HepG2 (cell line): Measurements from ENCODE around the gene MMD2. TPM values are rescaled to one million over a fixed set of nuclear protein-coding genes. Genes with fewer than 3 reads are reported as not detected.

ENCODE experiments used
- BATF2 ChIP-seq: sonication (generic); formaldehyde crosslinking; IDR thresholded peaks from 2 replicates; pipeline ENCODE4 v1.8.0; 2022; ENCODE audit warnings: mild to moderate bottlenecking, missing genetic modification reagents, moderate library complexity
- CREM ChIP-seq, 2 experiments: sonication (generic) in 1 of 2; formaldehyde crosslinking in 1 of 2; IDR thresholded peaks; 2 replicates each; pipeline versions ENCODE4 v1.4.0 to v1.6.1; 2016 to 2020; ENCODE audit warnings: antibody characterized with exemption in 1 of 2, mild to moderate bottlenecking in 1 of 2, missing genetic modification reagents in 1 of 2
- GMEB2 ChIP-seq: IDR thresholded peaks from 2 replicates; pipeline ENCODE4 v1.6.1; 2016; ENCODE audit warnings: missing biosample characterization, missing genetic modification reagents, low read depth
- KDM1A ChIP-seq: IDR thresholded peaks from 2 replicates; pipeline ENCODE4 v1.6.1; 2016; ENCODE audit warnings: missing compliant biosample characterization
- KDM5B ChIP-seq: sonication (generic); formaldehyde crosslinking; IDR thresholded peaks from 2 replicates; pipeline ENCODE4 v1.4.0; 2020; ENCODE audit warnings: missing genetic modification reagents, mild to moderate bottlenecking, borderline replicate concordance
- KDM6A ChIP-seq: IDR thresholded peaks from 2 replicates; pipeline ENCODE4 v1.6.1; 2016; ENCODE audit warnings: low read depth
- LCORL ChIP-seq, 2 experiments: fragments of 450-650 bp in 1 of 2; sonication (generic) in 1 of 2; formaldehyde crosslinking in 1 of 2; IDR thresholded peaks; 2 replicates each; pipeline versions ENCODE4 v1.5.0 to v1.6.1; 2017 to 2020; ENCODE audit warnings: antibody characterized with exemption in 1 of 2, missing genetic modification reagents in 1 of 2
- MIER3 ChIP-seq: IDR thresholded peaks from 2 replicates; pipeline ENCODE4 v1.6.1; 2016; ENCODE audit warnings: missing compliant biosample characterization, borderline replicate concordance
- NR2F2 ChIP-seq: IDR thresholded peaks from 2 replicates; pipeline ENCODE4 v1.6.1; 2012; ENCODE audit warnings: low read depth, inconsistent platforms, borderline replicate concordance
- U2AF2 ChIP-seq: fragments of 200-400 bp; formaldehyde crosslinking; IDR thresholded peaks from 2 replicates; pipeline ENCODE4 v1.6.1; 2017; ENCODE audit warnings: low read depth, mild to moderate bottlenecking, low read length
- ZKSCAN8 ChIP-seq: IDR thresholded peaks from 2 replicates; pipeline ENCODE4 v1.6.1; 2016; ENCODE audit warnings: borderline replicate concordance, missing genetic modification reagents, missing compliant biosample characterization
- ZNF121 ChIP-seq: sonication (generic); formaldehyde crosslinking; IDR thresholded peaks from 2 replicates; pipeline ENCODE4 v1.5.0; 2020; ENCODE audit warnings: mild to moderate bottlenecking, missing genetic modification reagents
- ZNF256 ChIP-seq: sonication (generic); formaldehyde crosslinking; conservative IDR thresholded peaks from 2 replicates; pipeline ENCODE4 v1.4.0; 2020; ENCODE audit warnings: missing genetic modification reagents
- ZNF280B ChIP-seq: sonication (generic); formaldehyde crosslinking; IDR thresholded peaks from 2 replicates; pipeline ENCODE4 v1.5.0; 2020; ENCODE audit warnings: missing genetic modification reagents, mild to moderate bottlenecking, borderline replicate concordance
- ZNF687 ChIP-seq: sonication (generic); formaldehyde crosslinking; IDR thresholded peaks from 2 replicates; pipeline ENCODE4 v1.5.1; 2020; ENCODE audit warnings: mild to moderate bottlenecking, missing genetic modification reagents, moderate library complexity
- ZNF777 ChIP-seq: sonication (generic); formaldehyde crosslinking; IDR thresholded peaks from 2 replicates; pipeline ENCODE4 v1.4.0; 2020; ENCODE audit warnings: missing genetic modification reagents
- ZSCAN29 ChIP-seq: sonication (generic); formaldehyde crosslinking; conservative IDR thresholded peaks from 2 replicates; pipeline ENCODE4 v1.4.0; 2020; ENCODE audit warnings: mild to moderate bottlenecking, missing genetic modification reagents
- ZXDC ChIP-seq: sonication (generic); formaldehyde crosslinking; IDR thresholded peaks from 2 replicates; pipeline ENCODE4 v1.5.0; 2020; ENCODE audit warnings: mild to moderate bottlenecking, missing genetic modification reagents
- polyA plus RNA-seq, 8 experiments: library from polyadenylated mRNA; depleted of rRNA in 3 of 8; stranded (reverse) in 7 of 8; unstranded in 1 of 8; fragments of >200 nt; fragmentation: Illumina TruSeq in 4 of 8; extraction: Trizol in 4 of 8; gene quantifications; 2 replicates each; pipeline versions ENCODE4 v1.2.1 to v1.2.3, GENCODE V29; 2011 to 2016; ENCODE audit warnings: low read depth in 4 of 8, missing spikeins in 1 of 8, mixed read lengths in 1 of 8; ENCODE audit not compliant: insufficient read depth in 1 of 8
- total RNA-seq, 5 experiments: library from RNA; depleted of rRNA; stranded (reverse); fragments of >200 nt; fragmentation: Illumina TruSeq; extraction: Trizol; gene quantifications; 2 replicates each; pipeline ENCODE4 v1.2.3, GENCODE V29; 2016; ENCODE audit warnings: low read depth in 1 of 5

MMD2 gene
- total and polyA plus RNA-seq, 2 of the 13 experiments (the other 11 are each of a cell fraction or from before 2014, with no cell fraction given): not detected

GRCh38 chr7:4883372-4884144 lies 75.4 kb downstream of the MMD2 start, which contains the start of gene RADIL (continued):
- TF ChIP-seq ZNF687 (CRISPR knock-in tag): peak; percentile 54
- peak; percentile 45; the same call in 1 of the 2 replicates for TF ChIP-seq ZNF777 (CRISPR knock-in tag)
- TF ChIP-seq ZSCAN29 (CRISPR knock-in tag): no peak
- no peak for TF ChIP-seq ZNF280B
- no peak for TF ChIP-seq BATF2 (CRISPR knock-in tag)
- TF ChIP-seq U2AF2: no peak
- no peak for TF ChIP-seq ZXDC (CRISPR knock-in tag)
- no peak for TF ChIP-seq LCORL (IDR thresholded peaks at IDR 0.05)
- no peak for TF ChIP-seq LCORL (CRISPR knock-in tag; IDR thresholded peaks at IDR 0.05)
- no peak for TF ChIP-seq ZNF121 (CRISPR knock-in tag)
- TF ChIP-seq MIER3 (CRISPR knock-in tag): 0 out of 2 replicates have a peak, but pooled peaks have one; percentile 56
- TF ChIP-seq KDM6A: no peak
- no peak for TF ChIP-seq CREM (IDR thresholded peaks at IDR 0.05)
- TF ChIP-seq CREM (CRISPR knock-in tag; IDR thresholded peaks at IDR 0.05): no peak
- TF ChIP-seq KDM5B: no peak
- no peak for TF ChIP-seq GMEB2
- TF ChIP-seq ZKSCAN8: no peak
- no peak for TF ChIP-seq ZNF256
- TF ChIP-seq KDM1A (CRISPR knock-in tag): no peak
- TF ChIP-seq NR2F2: no peak
